HG03280 (cell line): ENCODE results near the gene MRNIP.
"Not testable (repeated sequence)": the region's sequence is repeated elsewhere in the genome, so short reads cannot be mapped to it uniquely, and the experiment has no call there.

ENCODE experiments used
- ATAC-seq: cut with Tn5 transposase; IDR thresholded peaks from one replicate; pipeline ENCODE4 v1.9.1; 2021; ENCODE audit warnings: mild to moderate bottlenecking, moderate library complexity; ENCODE audit not compliant: unreplicated experiment

MRNIP gene

DNA sequence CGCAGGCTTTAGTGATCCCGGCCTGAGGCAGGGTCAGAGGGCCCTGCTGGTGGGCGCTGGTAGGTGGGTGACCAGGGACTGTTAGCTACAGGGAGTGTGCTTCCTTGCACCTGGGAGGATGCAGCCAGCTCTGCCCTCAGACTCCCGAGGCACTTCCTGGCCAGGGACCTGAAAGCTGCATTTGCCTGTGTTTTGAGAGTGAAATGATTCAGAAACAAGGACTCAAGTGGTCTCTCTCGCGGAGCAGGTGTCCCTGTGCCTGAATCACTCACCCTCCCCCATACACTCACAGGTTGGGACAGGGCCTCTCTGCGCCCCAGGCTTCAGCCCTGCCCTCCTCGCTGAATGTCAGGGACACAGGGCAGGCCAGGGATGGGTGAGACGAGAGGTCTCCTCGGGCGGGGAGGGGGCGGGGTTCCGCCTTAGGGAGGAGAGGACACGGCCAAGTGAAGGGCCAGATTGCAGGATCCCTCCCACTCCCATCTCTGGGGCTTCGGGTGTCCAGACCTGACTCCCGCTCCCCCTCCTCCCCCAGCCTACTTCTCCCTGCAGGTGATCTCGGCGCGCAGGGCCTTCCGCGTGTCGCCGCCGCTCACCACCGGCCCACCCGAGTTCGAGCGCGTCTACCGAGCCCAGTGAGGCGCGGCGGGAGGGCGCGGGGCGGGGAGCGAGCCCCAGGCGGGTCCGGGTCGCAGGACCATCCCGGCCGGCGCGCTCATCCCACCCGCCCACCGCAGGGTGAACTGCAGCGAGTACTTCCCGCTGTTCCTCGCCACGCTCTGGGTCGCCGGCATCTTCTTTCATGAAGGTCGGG lies 63.4 kb downstream of the MRNIP start:
- peak; percentile 1 for ATAC-seq

GRCh38 chr5:179794575-179794974 lies 64.0 kb downstream of the MRNIP start:
- no peak for ATAC-seq

DNA sequence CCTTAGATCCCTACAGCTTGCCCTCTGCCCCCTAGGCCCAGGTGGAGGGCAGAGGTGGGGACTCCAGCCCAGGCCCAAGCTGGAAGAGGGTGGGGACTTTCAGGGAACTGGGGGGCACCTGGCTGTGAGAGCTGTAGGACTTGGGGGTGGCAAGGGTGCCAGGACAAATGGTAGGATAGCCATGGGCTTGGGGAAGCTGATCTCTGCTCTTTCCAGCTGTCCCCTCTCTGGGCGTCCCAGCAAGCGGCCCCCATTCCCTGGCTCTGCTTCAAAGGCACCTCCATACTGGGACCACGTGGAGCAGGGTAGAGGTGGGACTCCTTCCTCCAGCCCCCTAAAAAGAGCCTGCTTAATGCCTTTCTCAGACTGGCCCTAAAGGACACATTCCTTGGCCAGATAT lies 64.4 kb downstream of the MRNIP start:
- ATAC-seq = no peak

- no peak for ATAC-seq
Observed at GRCh38 chr5:179793468-179794139, 65.0 kb downstream of the MRNIP start, which contains the start of gene LTC4S. TSS of gene LTC4S (plus strand) at chr5:179793986. CDS start at chr5:179794081, 95 bp downstream.

DNA sequence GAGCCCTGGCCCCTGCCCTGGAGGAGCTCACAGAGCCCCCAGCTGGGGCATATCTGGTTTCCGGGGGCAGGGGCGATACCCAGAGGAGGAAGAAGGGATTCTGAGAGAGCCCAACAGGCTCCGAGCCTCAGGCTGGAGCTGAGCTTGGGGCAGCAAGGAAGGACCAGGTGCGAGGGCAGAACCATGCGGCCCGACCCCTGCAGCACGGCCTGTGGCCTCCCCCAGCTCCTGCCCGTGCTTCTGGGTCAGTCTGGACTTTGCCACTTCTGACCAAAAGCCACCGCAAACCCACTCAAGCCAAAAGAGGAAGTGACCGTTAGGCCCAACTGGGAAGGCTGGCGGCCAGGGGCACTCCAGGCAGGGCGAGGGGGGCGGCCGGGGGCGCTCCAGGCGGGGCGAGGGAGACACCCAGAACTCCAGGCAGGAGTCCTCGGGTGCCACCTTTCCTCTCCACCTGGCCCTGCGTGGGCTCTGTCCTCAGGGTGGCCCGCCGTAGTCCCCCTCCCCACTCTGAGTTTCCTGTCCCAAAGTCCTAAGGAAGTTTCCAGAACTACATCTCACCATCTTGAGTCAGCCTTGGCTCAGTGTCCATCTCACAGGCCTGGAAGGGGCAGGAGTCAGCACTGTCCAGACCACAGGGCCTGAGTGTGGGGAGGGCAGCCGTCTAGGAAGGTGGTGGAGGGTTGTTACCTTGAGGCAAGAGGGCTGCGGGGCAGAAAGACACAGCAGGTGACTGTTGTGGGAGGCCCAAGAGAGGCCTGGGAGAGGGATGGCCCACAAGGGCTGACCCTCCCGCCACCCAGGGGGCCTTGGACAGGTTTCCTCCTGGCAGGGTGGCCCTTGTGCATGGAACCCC lies 65.8 kb downstream of the MRNIP start:
- no peak for ATAC-seq

- no peak for ATAC-seq
Observed at GRCh38 chr5:179791881-179792611, 66.6 kb downstream of the MRNIP start.

DNA sequence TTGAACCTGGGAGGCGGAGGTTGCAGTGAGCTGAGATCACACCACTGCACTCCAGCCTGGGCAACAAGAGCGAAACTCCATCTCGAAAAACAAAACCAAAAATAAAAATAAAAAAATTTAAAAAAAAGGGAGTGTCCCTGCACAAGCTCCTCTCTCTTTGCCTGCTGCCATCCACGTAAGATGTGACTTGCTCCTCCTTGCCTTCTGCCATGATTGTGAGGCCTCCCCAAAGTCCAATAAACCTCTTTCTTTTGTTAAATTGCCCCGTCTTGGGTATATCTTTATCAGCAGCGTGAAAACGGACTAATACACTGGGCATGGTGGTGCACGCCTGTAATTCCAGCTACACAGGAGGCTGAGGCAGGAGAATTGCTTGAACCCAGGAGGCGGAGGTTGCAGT lies 69.3 kb downstream of the MRNIP start:
- ATAC-seq = not testable (repeated sequence)

GRCh38 chr5:179788193-179788854 lies 70.3 kb downstream of the MRNIP start:
- ATAC-seq = no peak
